K562 (cell line): ENCODE measurements around the gene RFPL2. TPM values are rescaled to one million over a fixed set of nuclear protein-coding genes. Genes with fewer than 3 reads are reported as not detected.

Experiments
- ATAC-seq: fragments of 200-7000 bp; cut with Tn5 transposase; 3 replicates; pipeline ENCODE4 v1.9.1; 2020; ENCODE audit warnings: moderate library complexity
- BruUV-seq: library from RNA; stranded (reverse); fragments of 400-500 nt; replicated peaks from 2 replicates; lab custom pipeline; 2021; lab: Mats Ljungman, UMichigan
- CTCF ChIA-PET: fragments of 300-600 bp; formaldehyde crosslinking; extraction: SDS; loops from one replicate; lab custom pipeline; 2021; ENCODE audit warnings: low intra/inter-chr PET ratio; lab: Yijun Ruan, JAX
- POLR2A ChIA-PET: fragments of 300-600, 350-650 bp; sonication (Branson Sonifier 250); formaldehyde crosslinking; extraction: SDS; loops from one replicate; lab custom pipeline; 2021; ENCODE audit warnings: antibody characterized with exemption, inconsistent platforms; lab: Yijun Ruan, JAX
- DNase-seq, 4 experiments: peaks; one replicate each; pipeline versions ENCODE4 v3.0.0 to v3.0.0-alpha.2; 2011 to 2018; ENCODE audit warnings: low spot score in 3 of 4, mixed read lengths in 3 of 4; ENCODE audit errors: extremely low read depth in 1 of 4
- FAIRE-seq: peaks from 2 replicates; lab custom pipeline; 2011; peaks lifted over from hg19 to GRCh38; lab: Jason Lieb, UNC
- H2AFZ ChIP-seq: 2 replicates; pipeline ENCODE4 v1.6.0; 2011; ENCODE audit warnings: low read depth, low read length, control low read depth, inconsistent platforms
- H3K27ac ChIP-seq: fragments of 200-600 bp; 3 replicates; pipeline ENCODE4 v1.8.0; 2011; ENCODE audit warnings: low read depth, mild to moderate bottlenecking, control low read depth, inconsistent platforms, low read length, moderate library complexity, mixed read lengths; ENCODE audit errors: extremely low read depth
- H3K27me3 ChIP-seq, 2 experiments: fragments of 300-600 bp in 1 of 2; 2 replicates in 1 of 2; 3 replicates in 1 of 2; pipeline versions ENCODE4 v1.6.0 to v1.8.0; 2011; ENCODE audit warnings: inconsistent platforms in 2 of 2, low read length in 2 of 2, mild to moderate bottlenecking in 1 of 2, mixed read lengths in 1 of 2, moderate library complexity in 1 of 2; ENCODE audit not compliant: control insufficient read depth in 2 of 2, insufficient read depth in 2 of 2
- H3K36me3 ChIP-seq: fragments of 300-600 bp; 3 replicates; pipeline ENCODE4 v1.8.0; 2011; ENCODE audit warnings: mild to moderate bottlenecking, low read length, inconsistent platforms; ENCODE audit not compliant: control insufficient read depth, insufficient read depth
- H3K4me1 ChIP-seq, 2 experiments: fragments of 200-600 bp in 1 of 2; replicated peaks in 1 of 2; 2 replicates in 1 of 2; 3 replicates in 1 of 2; pipeline versions ENCODE4 v1.5.1 to v1.8.0; 2011; ENCODE audit warnings: inconsistent platforms in 2 of 2, low read length in 2 of 2, mild to moderate bottlenecking in 1 of 2, mixed read lengths in 1 of 2, moderate library complexity in 1 of 2; ENCODE audit not compliant: control insufficient read depth in 2 of 2, insufficient read depth in 2 of 2
- H3K4me2 ChIP-seq: 2 replicates; pipeline ENCODE4 v1.6.1; 2011; ENCODE audit warnings: low read length, control low read depth, inconsistent platforms, mixed read lengths; ENCODE audit not compliant: insufficient read depth
- H3K4me3 ChIP-seq: fragments of 200-600 bp; sonication (generic), shearing (Covaris generic); 2 replicates; pipeline ENCODE4 v1.5.1; 2016; ENCODE audit warnings: control low read depth, inconsistent platforms
- H3K79me2 ChIP-seq: fragments of 200-600 bp; 3 replicates; pipeline ENCODE4 v1.8.0; 2011; ENCODE audit warnings: low read length, inconsistent platforms; ENCODE audit not compliant: control insufficient read depth, insufficient read depth
- H3K9ac ChIP-seq, 2 experiments: 2 replicates each; pipeline versions ENCODE4 v1.6.0 to v1.6.1; 2011; ENCODE audit warnings: low read depth in 2 of 2, low read length in 2 of 2, control low read depth in 1 of 2, inconsistent platforms in 1 of 2, mild to moderate bottlenecking in 1 of 2, mixed read lengths in 1 of 2; ENCODE audit not compliant: insufficient read depth in 1 of 2
- H3K9me1 ChIP-seq: one replicate; pipeline ENCODE4 v1.6.0; 2011; ENCODE audit warnings: inconsistent platforms, mild to moderate bottlenecking, low read length, moderate library complexity; ENCODE audit not compliant: control insufficient read depth, insufficient read depth
- H3K9me3 ChIP-seq: replicated peaks from 2 replicates; pipeline ENCODE4 v1.5.1; 2011; ENCODE audit warnings: low read depth, low read length, inconsistent platforms; ENCODE audit not compliant: control insufficient read depth, insufficient read depth
- H4K20me1 ChIP-seq: replicated peaks from 2 replicates; pipeline ENCODE4 v1.6.1; 2011; ENCODE audit warnings: low read length, inconsistent platforms, mixed read lengths; ENCODE audit not compliant: control insufficient read depth, insufficient read depth
- ARID1B ChIP-seq: fragments of 450-650 bp; IDR thresholded peaks from 2 replicates; pipeline ENCODE4 v1.6.1; 2016; ENCODE audit warnings: antibody characterized with exemption, mild to moderate bottlenecking, inconsistent platforms
- BACH1 ChIP-seq: fragments of 200-800 bp; sonication (Bioruptor generic); IDR thresholded peaks from 2 replicates; pipeline ENCODE4 v1.6.1; 2016; ENCODE audit warnings: missing genetic modification characterization, missing compliant biosample characterization
- EZH2 ChIP-seq: IDR thresholded peaks from 2 replicates; pipeline ENCODE4 v1.6.1; 2012; ENCODE audit warnings: low read depth, mild to moderate bottlenecking, inconsistent platforms, low read length, borderline replicate concordance
- HNRNPUL1 ChIP-seq: fragments of 200-400 bp; formaldehyde crosslinking; IDR thresholded peaks from 2 replicates; pipeline ENCODE4 v1.6.1; 2017; ENCODE audit warnings: low read length
- MCM5 ChIP-seq: fragments of 450-650 bp; IDR thresholded peaks from 2 replicates; pipeline ENCODE4 v1.6.1; 2016; ENCODE audit warnings: low read depth
- POU5F1 ChIP-seq: fragments of 150-350 bp; IDR thresholded peaks from 2 replicates; pipeline ENCODE4 v1.6.1; 2014; ENCODE audit warnings: borderline replicate concordance, low read length, low read depth, mild to moderate bottlenecking; ENCODE audit not compliant: partially characterized antibody
- SIN3A ChIP-seq, 2 experiments: fragments of 150-350 bp in 1 of 2; IDR thresholded peaks; 2 replicates each; pipeline ENCODE4 v1.6.1; 2011 to 2016; ENCODE audit warnings: borderline replicate concordance in 2 of 2, low read depth in 2 of 2, low read length in 2 of 2, mild to moderate bottlenecking in 2 of 2, moderate library complexity in 2 of 2; ENCODE audit not compliant: control insufficient read depth in 1 of 2
- TAF7 ChIP-seq: fragments of 450-650 bp; IDR thresholded peaks from 2 replicates; pipeline ENCODE4 v1.6.1; 2016; ENCODE audit warnings: missing genetic modification characterization, missing compliant biosample characterization
- ZNF232 ChIP-seq: sonication (generic); formaldehyde crosslinking; IDR thresholded peaks from 2 replicates; pipeline ENCODE4 v1.8.0; 2022; ENCODE audit warnings: mild to moderate bottlenecking, missing genetic modification reagents
- ZNF408 ChIP-seq: fragments of 250-450 bp; sonication (Bioruptor Pico); IDR thresholded peaks from 2 replicates; pipeline ENCODE4 v1.4.0; 2020; ENCODE audit warnings: low read depth, mild to moderate bottlenecking, moderate library complexity
- WGBS: fragments of 100-300 bp; shearing (Covaris generic); methylation state at CpG from one replicate; pipeline ENCODE4 v1.1.6; 2016; ENCODE audit warnings: low coverage, mixed read lengths; ENCODE audit not compliant: insufficient coverage; ENCODE audit errors: missing lambda C conversion rate; 5-methylcytosine and 5-hydroxymethylcytosine counted together
- in situ Hi-C: fragments of 300-500 bp; cut with MboI; formaldehyde crosslinking; loops from 4 replicates; pipeline ENCODE4 v1.15.0; 2018; ENCODE audit warnings: inconsistent platforms, mixed read lengths
- intact Hi-C: fragments of 100-400 bp; cut with micrococcal nuclease; formaldehyde crosslinking; loops from 2 replicates; pipeline ENCODE4 v1.14.2; 2022
- polyA plus RNA-seq, 8 experiments: library from polyadenylated mRNA; depleted of rRNA in 4 of 8; stranded (reverse) in 5 of 8; unstranded in 3 of 8; fragments of >200 nt; fragmentation: Nextera tagmentation in 2 of 8; fragmentation: Illumina TruSeq in 1 of 8; extraction: Ambion mirVana in 2 of 8; extraction: Trizol in 1 of 8; gene quantifications; 2 replicates each; pipeline versions ENCODE4 v1.2.1 to v1.2.3, GENCODE V29; 2011 to 2014; ENCODE audit warnings: inconsistent platforms in 1 of 8, missing spikeins in 1 of 8
- total RNA-seq, 7 experiments: library from RNA; depleted of rRNA in 6 of 7; stranded (reverse); fragments of >200 nt in 6 of 7; fragmentation: Illumina TruSeq in 2 of 7; extraction: Trizol in 2 of 7; gene quantifications; 2 replicates each; pipeline versions ENCODE4 v1.2.1 to v1.2.3, GENCODE V29; 2011 to 2021; ENCODE audit warnings: low replicate concordance in 1 of 7
- TF ChIP-seq, protein P1 (sequence below): fragments of 450-650 bp; conservative IDR thresholded peaks from 2 replicates; pipeline ENCODE4 v1.6.1; 2016; ENCODE audit warnings: missing genetic modification characterization, low read depth, mild to moderate bottlenecking, missing compliant biosample characterization, moderate library complexity
- TF ChIP-seq, protein P2 (sequence below), 2 experiments: fragments of 450-650 bp; formaldehyde crosslinking in 1 of 2; IDR thresholded peaks; 2 replicates each; pipeline versions ENCODE4 v1.4.0 to v1.6.1; 2014 to 2020; ENCODE audit warnings: mild to moderate bottlenecking in 2 of 2, borderline replicate concordance in 1 of 2, low read depth in 1 of 2

RFPL2 gene
- total and polyA plus RNA-seq, 9 of the 15 experiments (the other 6 are each of a cell fraction or from before 2014, with no cell fraction given): not detected

DNA sequence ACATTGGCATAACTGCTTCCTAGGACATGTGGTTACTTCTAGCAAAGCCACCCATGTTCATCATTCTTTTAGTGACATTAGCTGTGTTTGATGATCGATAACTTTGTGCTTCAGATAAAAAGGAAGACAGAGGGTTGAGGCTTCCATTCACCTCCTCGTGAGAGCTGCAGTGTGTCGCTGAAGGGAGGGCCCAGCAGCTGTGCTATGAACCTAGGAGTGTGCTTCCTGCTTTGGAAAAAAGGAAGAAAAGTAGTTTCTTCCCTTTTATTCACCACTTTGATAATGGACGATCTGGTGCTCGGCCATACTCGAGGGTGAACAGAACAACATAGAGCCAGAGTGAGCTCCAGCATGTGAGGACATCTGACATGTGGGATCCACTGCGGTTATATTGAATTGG lies 6.1 kb upstream of the RFPL2 start (continued):
- no peak for TF ChIP-seq SIN3A (IDR thresholded peaks at IDR 0.05; ENCODE audit: borderline replicate concordance in 2 of 2, control insufficient read depth in 1 of 2, low read depth in 2 of 2, low read length in 2 of 2)
- no peak for TF ChIP-seq MCM5
- no peak for TF ChIP-seq ZNF408 (CRISPR knock-in tag)
- no peak for TF ChIP-seq EZH2
- no peak for TF ChIP-seq BACH1 (tag)
- no peak for TF ChIP-seq ARID1B
- no peak for TF ChIP-seq ZNF232
- no peak for TF ChIP-seq TAF7 (tag)

DNA sequence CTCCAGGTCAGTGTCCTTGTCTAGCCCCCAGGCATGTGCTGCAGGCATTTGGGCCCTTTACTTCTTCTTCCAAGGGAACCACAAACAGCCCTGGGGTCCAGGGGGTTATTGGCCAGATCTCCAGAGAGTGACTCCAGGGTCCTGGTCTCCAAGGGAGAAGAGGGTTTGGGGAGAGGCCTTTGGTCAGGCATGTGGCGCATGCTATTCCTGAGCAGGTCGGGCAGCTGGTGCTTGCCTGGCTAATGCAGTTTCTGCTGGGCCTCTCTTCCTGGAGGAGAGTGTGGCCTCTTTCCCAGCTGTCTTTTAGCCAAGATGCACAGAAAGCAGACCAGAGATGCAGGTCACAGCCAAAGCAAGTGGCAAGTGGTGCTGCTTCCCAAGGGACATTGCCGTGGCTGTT lies 3.8 kb upstream of the RFPL2 start:
- no peak for FAIRE-seq
- CTCF ChIA-PET: no interaction called here
- in situ Hi-C loops (no loop called here), intact Hi-C loops (no loop called here)
- Histone ChIP-seq H3K4me3 (no peak overlapping the region), H3K4me2 (no peak overlapping the region), H3K9ac (no peak overlapping the region), H3K9me1 (no peaks in the 10 kb centered on the region), H3K4me1 (peaks cover 0 to 15% of the 10 kb centered on the region in 2 experiments; a peak in 2 of 5 replicates), H3K27ac (no peak overlapping the region), H3K79me2 (no peaks in the 10 kb centered on the region), H3K27me3 (peaks cover 0 to 7% of the 10 kb centered on the region in 2 experiments; a peak in 3 of 5 replicates), H4K20me1 (no peaks in the 10 kb centered on the region), H3K36me3 (no peaks in the 10 kb centered on the region), H3K9me3 (no peaks in the 10 kb centered on the region), H2AFZ (no peak overlapping the region)
- POLR2A ChIA-PET: no interaction called here
- no peak for DNase-seq
- WGBS: 0% methylated on average over 1 of the region's 3 CpGs
- no peak for ATAC-seq
- no TSS peak for BruUV-seq
- TF ChIP-seq, protein P1, sequence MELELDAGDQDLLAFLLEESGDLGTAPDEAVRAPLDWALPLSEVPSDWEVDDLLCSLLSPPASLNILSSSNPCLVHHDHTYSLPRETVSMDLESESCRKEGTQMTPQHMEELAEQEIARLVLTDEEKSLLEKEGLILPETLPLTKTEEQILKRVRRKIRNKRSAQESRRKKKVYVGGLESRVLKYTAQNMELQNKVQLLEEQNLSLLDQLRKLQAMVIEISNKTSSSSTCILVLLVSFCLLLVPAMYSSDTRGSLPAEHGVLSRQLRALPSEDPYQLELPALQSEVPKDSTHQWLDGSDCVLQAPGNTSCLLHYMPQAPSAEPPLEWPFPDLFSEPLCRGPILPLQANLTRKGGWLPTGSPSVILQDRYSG (tag): no peak
- TF ChIP-seq POU5F1 (no peak), HNRNPUL1 (no peak)
- TF ChIP-seq, protein P2, sequence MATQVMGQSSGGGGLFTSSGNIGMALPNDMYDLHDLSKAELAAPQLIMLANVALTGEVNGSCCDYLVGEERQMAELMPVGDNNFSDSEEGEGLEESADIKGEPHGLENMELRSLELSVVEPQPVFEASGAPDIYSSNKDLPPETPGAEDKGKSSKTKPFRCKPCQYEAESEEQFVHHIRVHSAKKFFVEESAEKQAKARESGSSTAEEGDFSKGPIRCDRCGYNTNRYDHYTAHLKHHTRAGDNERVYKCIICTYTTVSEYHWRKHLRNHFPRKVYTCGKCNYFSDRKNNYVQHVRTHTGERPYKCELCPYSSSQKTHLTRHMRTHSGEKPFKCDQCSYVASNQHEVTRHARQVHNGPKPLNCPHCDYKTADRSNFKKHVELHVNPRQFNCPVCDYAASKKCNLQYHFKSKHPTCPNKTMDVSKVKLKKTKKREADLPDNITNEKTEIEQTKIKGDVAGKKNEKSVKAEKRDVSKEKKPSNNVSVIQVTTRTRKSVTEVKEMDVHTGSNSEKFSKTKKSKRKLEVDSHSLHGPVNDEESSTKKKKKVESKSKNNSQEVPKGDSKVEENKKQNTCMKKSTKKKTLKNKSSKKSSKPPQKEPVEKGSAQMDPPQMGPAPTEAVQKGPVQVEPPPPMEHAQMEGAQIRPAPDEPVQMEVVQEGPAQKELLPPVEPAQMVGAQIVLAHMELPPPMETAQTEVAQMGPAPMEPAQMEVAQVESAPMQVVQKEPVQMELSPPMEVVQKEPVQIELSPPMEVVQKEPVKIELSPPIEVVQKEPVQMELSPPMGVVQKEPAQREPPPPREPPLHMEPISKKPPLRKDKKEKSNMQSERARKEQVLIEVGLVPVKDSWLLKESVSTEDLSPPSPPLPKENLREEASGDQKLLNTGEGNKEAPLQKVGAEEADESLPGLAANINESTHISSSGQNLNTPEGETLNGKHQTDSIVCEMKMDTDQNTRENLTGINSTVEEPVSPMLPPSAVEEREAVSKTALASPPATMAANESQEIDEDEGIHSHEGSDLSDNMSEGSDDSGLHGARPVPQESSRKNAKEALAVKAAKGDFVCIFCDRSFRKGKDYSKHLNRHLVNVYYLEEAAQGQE (IDR thresholded peaks at IDR 0.05; ENCODE audit: borderline replicate concordance): no peak
- TF ChIP-seq, protein P2 (CRISPR knock-in tag; IDR thresholded peaks at IDR 0.05; ENCODE audit: low read depth): no peak
